Stimulated activated CD4-positive, alpha-beta T cell treated with anti-CD3 and anti-CD28 coated beads, Interleukin-12 subunit alpha, Interleukin-12 subunit beta, amount 100 ng/mL, for 4 hours (primary cell): ENCODE results near the gene DNAJB13.
"Not testable (repeated sequence)": the region's sequence is repeated elsewhere in the genome, so short reads cannot be mapped to it uniquely, and the experiment has no call there.

Source experiments
- DNase-seq: peaks from one replicate; pipeline ENCODE4 v3.0.0-alpha.2; 2020

The DNAJB13 gene

DNA sequence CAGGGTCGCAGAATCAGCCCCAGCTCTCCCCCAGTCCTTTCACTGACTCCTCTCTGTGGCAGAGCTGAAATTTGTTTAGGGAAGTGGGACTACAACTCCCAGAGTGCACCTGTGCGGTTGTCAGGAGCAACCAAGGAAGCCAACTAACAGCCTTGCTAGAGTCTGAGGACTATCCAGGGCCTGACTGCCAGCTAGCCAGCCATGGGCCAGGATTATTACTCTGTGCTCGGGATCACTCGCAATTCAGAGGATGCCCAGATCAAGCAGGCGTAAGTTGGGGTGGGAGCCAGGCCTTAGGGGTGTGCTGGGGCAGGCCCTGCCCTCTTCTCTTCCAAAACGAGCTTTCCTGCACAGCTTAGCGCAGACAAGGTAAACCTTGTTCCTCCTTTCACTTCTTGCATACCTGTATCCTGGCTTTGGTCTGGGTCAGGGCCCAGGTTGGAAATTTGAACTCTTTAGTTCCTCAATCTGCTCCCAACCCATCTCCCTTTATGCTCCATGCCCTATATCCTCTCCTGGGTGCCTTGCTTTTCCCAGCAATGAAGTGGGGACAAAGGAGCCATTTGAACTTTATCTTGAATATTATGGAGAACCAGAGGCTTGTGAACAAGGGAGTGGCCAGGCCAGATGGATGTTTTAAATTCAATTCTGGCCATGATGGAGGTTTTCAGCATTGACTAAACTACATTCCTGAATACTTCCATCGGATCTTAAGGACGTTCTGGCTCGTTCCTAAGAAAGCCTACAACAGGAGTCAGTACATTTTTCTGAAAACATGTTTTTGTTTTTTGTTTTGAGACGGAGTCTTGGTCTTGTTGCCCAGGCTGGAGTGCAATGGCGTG lies at the start of gene DNAJB13:
Gene DNAJB13 (plus strand): TSS at position 158 of the 842 bp plus-strand sequence. CDS start 44 bp downstream, at position 202.
- no peak for DNase-seq

DNA sequence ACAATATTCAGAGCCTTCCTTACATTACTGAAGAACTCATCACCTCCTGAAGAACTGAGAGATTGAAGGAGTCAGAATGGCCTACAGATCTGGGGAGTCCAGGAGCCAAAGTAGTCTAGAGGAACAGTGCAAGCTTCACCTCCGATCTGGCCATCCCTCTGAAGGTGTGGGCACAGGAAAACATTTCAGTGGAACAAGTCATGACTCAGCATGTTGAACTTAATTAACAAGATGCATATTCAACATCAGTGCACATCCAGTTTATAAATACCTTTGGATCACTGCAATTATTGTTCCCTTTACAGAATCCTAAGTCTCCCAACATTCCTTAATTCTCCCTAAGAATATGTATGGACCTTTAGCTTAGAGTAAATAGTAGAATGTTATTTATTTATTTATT lies 48.5 kb upstream of the DNAJB13 start:
- DNase-seq: no peak

GRCh38 chr11:73907191-73907590 lies 43.6 kb upstream of the DNAJB13 start:
- no peak for DNase-seq

- no peak for DNase-seq
Measured at GRCh38 chr11:73912026-73912425, 38.8 kb upstream of the DNAJB13 start.

DNA sequence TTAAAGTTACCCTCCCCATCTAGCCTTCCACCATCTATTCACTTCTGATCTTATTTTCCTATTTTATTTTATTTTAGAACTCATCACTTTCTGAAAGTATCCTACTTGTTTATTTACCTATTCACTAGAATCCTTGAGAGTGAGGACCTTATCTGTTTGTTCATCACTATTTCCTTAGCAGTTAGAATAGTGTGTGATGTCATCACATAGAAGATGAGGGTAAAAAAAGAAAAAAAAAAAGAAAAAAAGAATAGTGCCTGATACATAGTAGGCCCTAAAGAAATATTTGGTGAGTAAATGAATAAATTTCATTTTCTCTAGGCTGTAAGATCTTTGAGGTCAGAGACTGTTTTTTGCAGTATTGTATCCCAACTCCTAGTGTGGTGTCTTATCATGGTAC lies 37.4 kb upstream of the DNAJB13 start:
- DNase-seq: no peak

GRCh38 chr11:73914284-73914683 lies 36.5 kb upstream of the DNAJB13 start:
- no peak for DNase-seq

- DNase-seq: no peak
Measured at GRCh38 chr11:73916435-73916834, 34.4 kb upstream of the DNAJB13 start.

DNA sequence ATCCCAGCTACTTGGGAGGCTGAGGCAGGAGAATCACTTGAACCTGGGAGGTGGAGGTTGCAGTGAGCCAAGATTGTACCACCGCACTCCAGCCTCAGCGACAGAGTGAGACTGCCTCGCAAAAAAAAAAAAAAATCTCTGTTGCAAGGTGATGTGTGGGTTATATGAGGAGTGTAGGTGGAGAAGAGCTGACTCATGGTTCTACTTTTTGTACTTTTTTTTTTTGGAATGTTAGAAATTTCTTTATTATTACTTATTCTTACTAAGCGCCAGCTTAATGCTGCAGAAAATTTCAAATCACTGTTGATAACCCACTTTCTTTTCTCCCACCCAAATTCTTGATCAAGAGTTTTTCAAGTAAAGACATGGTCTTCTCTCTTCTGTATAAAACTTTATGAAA lies 29.6 kb upstream of the DNAJB13 start:
- DNase-seq: no peak

GRCh38 chr11:73929388-73929787 lies 21.4 kb upstream of the DNAJB13 start:
- no peak for DNase-seq

DNA sequence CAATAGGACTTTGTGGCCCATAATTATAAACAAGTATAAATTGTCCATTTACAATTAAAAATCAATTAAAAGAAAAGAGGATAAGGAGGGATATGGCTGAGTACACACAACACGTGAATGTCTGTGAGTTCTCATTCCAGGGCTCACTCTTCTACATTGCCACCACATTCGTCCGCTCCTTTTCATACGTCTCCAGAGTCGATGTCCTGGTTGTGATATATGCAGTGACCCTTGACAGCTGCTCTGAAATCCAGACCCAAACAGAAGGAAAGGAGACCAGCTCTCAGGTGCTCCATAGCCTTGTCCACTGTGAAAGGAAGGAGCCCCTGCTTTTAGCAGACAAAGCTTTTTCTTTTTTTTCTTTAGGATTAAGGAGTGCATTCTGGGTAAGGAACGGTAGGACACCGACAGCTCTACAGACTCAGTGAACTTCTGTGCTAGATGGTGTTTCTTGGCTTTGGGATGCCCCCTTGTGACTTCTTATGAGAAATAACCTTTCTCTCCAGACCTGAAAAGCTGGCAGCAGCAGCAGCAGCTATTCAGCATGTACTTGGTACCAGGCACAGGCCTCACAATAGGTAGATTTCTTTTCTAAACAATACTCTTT lies 19.7 kb upstream of the DNAJB13 start:
- DNase-seq: no peak

DNA sequence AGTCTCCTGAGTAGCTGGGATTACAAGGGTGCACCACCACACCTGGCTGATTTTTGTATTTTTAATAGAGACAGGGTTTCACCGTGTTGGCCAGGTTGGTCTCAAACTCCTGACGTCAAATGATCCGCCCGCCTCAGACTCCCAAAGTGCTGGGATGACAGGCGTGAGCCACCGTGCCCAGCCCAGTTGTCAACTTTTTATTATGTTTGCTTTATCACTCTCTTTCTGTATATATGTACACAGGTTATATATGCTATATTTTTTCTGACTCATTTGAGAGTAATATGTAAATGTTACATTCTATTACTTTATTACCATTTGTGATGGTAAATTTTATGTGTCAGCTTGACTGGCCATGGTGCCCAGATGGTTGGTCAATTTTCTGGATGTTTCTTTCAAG lies 18.9 kb upstream of the DNAJB13 start:
- no peak for DNase-seq

DNA sequence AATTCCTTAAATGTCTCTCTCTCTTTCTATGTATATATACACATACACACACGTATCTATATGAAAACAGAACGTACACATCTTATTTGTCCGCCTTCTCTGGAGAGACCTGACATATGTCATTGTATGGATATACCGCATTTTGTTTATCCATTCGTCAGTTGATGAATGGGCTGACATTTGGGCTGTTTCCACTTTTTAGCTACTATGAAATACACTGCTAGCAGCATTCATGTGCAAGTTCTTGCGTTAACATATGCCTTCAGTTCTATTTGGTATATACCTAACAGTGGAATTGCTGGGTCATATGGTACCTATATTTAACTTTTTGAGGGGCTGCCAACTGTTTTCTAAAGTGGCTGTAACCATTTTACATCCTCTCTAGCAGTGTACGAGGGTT lies 18.0 kb upstream of the DNAJB13 start:
- DNase-seq: no peak

GRCh38 chr11:73936047-73936446 lies 14.8 kb upstream of the DNAJB13 start:
- DNase-seq: not testable (repeated sequence)

GRCh38 chr11:73939096-73939495 lies 11.7 kb upstream of the DNAJB13 start:
- DNase-seq: no peak

- no peak for DNase-seq
Measured at GRCh38 chr11:73940801-73941570, 9.8 kb upstream of the DNAJB13 start.

- no peak for DNase-seq
Measured at GRCh38 chr11:73942010-73942409, 8.8 kb upstream of the DNAJB13 start.

- DNase-seq: no peak
Measured at GRCh38 chr11:73944085-73944484, 6.7 kb upstream of the DNAJB13 start.

GRCh38 chr11:73944901-73945300 lies 5.9 kb upstream of the DNAJB13 start:
- DNase-seq: no peak

- DNase-seq: no peak
Measured at GRCh38 chr11:73945396-73945795, 5.4 kb upstream of the DNAJB13 start.

DNA sequence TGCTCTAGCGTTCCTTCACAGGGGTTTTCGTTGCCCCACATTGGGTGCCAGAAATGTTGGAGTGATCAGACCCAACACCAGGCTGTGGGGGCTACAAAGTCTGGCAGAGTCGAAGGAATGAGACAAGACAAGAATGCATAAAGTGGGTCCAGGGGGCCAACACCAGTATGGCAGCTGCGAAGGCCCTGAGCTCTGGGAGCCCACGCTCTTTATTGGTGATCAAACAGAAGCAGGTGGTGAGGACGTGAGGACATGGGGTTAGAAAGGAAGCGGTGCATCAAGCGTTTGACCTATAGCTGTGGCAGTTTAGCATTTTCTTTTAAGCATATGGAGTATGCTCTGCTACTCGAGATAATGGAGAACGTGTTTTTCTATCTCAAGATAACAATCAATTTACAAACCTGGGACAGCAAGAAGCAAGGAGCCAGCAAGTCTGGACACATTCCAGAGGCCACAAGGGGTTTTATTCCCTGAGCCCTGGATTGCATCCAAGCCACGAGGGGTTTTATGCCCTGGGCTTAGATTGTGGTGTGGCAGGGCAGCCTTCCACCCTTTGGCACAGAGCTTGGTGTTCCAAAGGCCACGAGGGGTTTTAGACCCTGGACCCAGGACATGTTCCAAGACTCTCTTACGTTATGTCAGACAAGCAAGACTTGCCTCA lies 3.9 kb upstream of the DNAJB13 start:
- no peak for DNase-seq

DNA sequence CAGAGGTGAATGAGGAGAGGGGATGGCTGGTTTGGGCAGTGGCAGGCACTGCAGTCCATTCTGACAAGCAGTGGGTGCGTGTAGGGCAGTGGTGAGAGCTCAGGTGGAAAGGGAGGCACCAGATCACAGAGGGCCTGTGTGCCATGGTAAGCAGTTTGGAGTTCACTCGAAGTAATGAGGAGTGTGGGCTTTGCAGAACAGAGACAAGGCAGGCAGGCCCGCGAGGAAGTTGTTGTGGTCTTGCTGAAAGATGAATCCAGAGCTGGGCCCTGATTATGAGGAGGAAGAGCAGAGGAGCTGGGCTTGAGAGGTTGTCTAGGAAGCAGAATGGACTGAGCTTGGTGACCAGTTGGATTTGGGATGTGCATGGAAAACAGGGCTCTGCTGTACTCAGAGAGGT lies 1.6 kb upstream of the DNAJB13 start:
- DNase-seq: no peak

GRCh38 chr11:73949912-73950311 lies 914 bp upstream of the DNAJB13 start:
- no peak for DNase-seq

DNA sequence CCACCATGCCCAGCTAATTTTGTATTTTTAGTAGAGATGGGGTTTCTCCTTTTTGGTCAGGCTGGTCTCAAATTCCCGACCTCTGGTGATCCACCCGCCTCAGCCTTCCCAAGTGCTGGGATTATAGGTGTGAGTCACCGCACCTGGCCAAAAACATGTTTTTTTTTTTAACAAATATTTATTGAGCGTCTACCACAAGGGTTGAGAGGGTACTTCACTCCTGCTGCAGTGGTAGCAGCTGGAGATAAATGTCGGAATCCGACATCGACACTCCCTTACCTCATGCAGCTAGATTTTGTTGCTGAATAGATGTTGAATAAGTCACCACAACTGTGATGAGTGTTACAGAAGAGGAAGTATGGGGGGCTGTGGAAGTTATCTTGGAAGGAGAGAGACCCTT lies 971 bp downstream of the DNAJB13 start:
- no peak for DNase-seq
